Thyroid gland (tissue), 4 donors: ENCODE data around the gene CAPN12.

Experiments used
- POLR2A ChIP-seq, 2 donors: fragments of 450-650 bp; IDR thresholded peaks; one replicate each; pipeline ENCODE4 v1.6.1; 2017; ENCODE audit warnings: antibody characterized with exemption in 2 of 2, mild to moderate bottlenecking in 2 of 2, moderate library complexity in 1 of 2
- TF ChIP-seq, protein P1 (sequence below), 6 experiments: fragments of 200-600 bp in 3 of 6; fragments of 450-650 bp in 3 of 6; sonication (generic) in 3 of 6; IDR thresholded peaks; one replicate each; pipeline ENCODE4 v1.5.1; 2016 to 2019; ENCODE audit warnings: antibody characterized with exemption in 6 of 6, mild to moderate bottlenecking in 2 of 6, inconsistent platforms in 1 of 6, moderate library complexity in 1 of 6

DNA sequence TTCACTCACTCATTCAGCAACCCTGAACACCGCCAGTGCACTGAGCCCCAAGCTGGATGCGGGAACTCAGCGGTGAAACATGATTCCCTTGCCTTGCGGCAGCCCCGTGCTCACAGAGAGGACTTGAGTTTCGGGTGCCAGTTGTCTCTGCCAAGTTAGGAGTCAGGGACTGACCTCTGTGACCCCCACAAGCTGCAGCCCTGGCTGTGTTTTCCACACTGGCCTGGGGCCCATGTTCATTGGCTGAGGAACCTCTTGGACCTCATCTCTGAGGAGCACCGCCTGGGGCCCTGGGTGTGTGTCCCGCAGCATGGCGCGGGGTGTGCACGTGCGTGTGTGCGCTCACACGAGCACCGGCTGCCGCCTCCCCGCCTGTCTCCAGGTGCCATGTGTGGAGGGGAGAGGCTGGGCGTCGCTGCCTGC, 31.0 kb downstream of the CAPN12 start:
- TF ChIP-seq, protein P1, sequence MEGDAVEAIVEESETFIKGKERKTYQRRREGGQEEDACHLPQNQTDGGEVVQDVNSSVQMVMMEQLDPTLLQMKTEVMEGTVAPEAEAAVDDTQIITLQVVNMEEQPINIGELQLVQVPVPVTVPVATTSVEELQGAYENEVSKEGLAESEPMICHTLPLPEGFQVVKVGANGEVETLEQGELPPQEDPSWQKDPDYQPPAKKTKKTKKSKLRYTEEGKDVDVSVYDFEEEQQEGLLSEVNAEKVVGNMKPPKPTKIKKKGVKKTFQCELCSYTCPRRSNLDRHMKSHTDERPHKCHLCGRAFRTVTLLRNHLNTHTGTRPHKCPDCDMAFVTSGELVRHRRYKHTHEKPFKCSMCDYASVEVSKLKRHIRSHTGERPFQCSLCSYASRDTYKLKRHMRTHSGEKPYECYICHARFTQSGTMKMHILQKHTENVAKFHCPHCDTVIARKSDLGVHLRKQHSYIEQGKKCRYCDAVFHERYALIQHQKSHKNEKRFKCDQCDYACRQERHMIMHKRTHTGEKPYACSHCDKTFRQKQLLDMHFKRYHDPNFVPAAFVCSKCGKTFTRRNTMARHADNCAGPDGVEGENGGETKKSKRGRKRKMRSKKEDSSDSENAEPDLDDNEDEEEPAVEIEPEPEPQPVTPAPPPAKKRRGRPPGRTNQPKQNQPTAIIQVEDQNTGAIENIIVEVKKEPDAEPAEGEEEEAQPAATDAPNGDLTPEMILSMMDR (IDR thresholded peaks at IDR 0.05): no peak
- TF ChIP-seq POLR2A (IDR thresholded peaks at IDR 0.05): no peak
